Skeletal muscle satellite cell (primary cell): Measurements from ENCODE around the gene MTR.

Experiments used
- H3K27me3 ChIP-seq: 2 replicates; pipeline ENCODE4 v1.7.0; 2013; ENCODE audit warnings: low read length; ENCODE audit not compliant: control insufficient read depth, insufficient read depth
- H3K36me3 ChIP-seq: 2 replicates; pipeline ENCODE4 v1.7.0; 2013; ENCODE audit warnings: mild to moderate bottlenecking, control low read depth, low read length; ENCODE audit not compliant: insufficient read depth
- H3K4me1 ChIP-seq: 2 replicates; pipeline ENCODE4 v1.7.0; 2013; ENCODE audit warnings: low read length; ENCODE audit not compliant: control insufficient read depth, insufficient read depth
- H3K4me2 ChIP-seq: 2 replicates; pipeline ENCODE4 v1.7.0; 2013; ENCODE audit warnings: mild to moderate bottlenecking, low read length
- H3K4me3 ChIP-seq: 2 replicates; pipeline ENCODE4 v1.7.0; 2013; ENCODE audit warnings: low read length
- H3K9ac ChIP-seq: 2 replicates; pipeline ENCODE4 v1.7.0; 2013; ENCODE audit warnings: mild to moderate bottlenecking, low read depth, low read length, moderate library complexity
- H3K9me3 ChIP-seq: replicated peaks from 2 replicates; pipeline ENCODE4 v1.7.0; 2013; ENCODE audit warnings: mild to moderate bottlenecking, control low read depth, low read length

Gene MTR

GRCh38 chr1:236948381-236948780 lies 153.3 kb downstream of the MTR start:
- Histone ChIP-seq H3K36me3 (no peaks in the 10 kb centered on the region), H3K9me3 (peaks cover 10% of the 10 kb centered on the region), H3K9ac (no peak overlapping the region), H3K4me1 (no peaks in the 10 kb centered on the region), H3K27me3 (no peaks in the 10 kb centered on the region), H3K4me3 (no peak overlapping the region), H3K4me2 (no peak overlapping the region)

DNA sequence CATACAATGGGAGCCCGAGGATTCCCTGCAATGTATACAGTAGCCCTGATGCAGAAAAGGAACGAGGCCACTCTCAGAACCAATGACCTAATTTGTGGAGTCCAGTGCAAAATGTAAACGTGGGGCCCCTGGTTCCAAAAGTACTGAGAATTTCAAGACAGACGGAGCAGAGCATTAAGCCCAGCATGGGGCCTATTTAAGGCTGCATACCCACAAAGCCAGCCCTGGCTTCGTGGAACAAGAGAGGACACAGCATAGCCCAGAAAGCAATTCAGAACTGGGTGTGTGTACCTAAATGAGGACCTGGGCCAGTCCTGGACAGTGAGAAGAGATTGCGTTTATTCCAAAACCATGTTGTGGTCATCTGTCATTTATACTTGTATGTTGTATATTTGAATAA lies 153.9 kb downstream of the MTR start:
- Histone ChIP-seq H3K4me2 (no peak overlapping the region), H3K9me3 (peaks cover 10% of the 10 kb centered on the region), H3K4me1 (no peaks in the 10 kb centered on the region), H3K27me3 (no peaks in the 10 kb centered on the region), H3K9ac (no peak overlapping the region), H3K36me3 (no peaks in the 10 kb centered on the region), H3K4me3 (no peak overlapping the region)

DNA sequence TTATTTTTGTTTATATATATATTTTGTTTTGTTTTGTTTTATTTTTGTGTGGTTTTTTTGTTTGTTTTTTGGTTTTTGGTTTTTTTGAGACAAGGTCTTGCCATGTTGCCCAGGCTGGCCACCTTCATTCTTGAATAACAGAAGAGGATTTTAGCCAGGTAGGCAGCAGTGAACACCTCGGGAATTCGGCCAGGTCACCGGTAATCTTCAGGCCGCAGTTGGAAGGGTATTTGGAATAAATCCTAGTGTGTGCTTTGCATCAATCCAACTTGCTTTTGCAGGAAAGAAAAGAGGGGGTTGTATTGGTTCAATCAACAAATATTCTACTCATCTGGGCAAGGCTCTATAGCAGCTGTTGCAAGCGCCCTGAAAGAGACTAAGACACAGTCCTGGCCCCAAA lies 155.3 kb downstream of the MTR start:
- peaks cover 4% of the 10 kb centered on the region for H3K9me3 ChIP-seq
- no peaks in the 10 kb centered on the region for H3K27me3 ChIP-seq
- no peak overlapping the region for H3K4me2 ChIP-seq
- H3K36me3 ChIP-seq = no peaks in the 10 kb centered on the region
- H3K9ac ChIP-seq = no peak overlapping the region
- H3K4me3 ChIP-seq = no peak overlapping the region
- no peaks in the 10 kb centered on the region for H3K4me1 ChIP-seq

- Histone ChIP-seq H3K4me1 (no peaks in the 10 kb centered on the region), H3K27me3 (no peaks in the 10 kb centered on the region), H3K9ac (no peak overlapping the region), H3K36me3 (no peaks in the 10 kb centered on the region), H3K4me3 (no peak overlapping the region), H3K4me2 (no peak overlapping the region), H3K9me3 (peaks cover under 1% of the 10 kb centered on the region)
Observed at GRCh38 chr1:236951672-236952071, 156.6 kb downstream of the MTR start.

GRCh38 chr1:236952246-236953003 lies 157.3 kb downstream of the MTR start:
- Histone ChIP-seq H3K9ac (no peak overlapping the region), H3K4me1 (no peaks in the 10 kb centered on the region), H3K4me3 (no peak overlapping the region), H3K36me3 (no peaks in the 10 kb centered on the region), H3K27me3 (no peaks in the 10 kb centered on the region), H3K4me2 (no peak overlapping the region), H3K9me3 (no peaks in the 10 kb centered on the region)

- Histone ChIP-seq H3K9me3 (no peaks in the 10 kb centered on the region), H3K4me1 (no peaks in the 10 kb centered on the region), H3K4me2 (no peak overlapping the region), H3K9ac (no peak overlapping the region), H3K27me3 (no peaks in the 10 kb centered on the region), H3K4me3 (no peak overlapping the region), H3K36me3 (no peaks in the 10 kb centered on the region)
Observed at GRCh38 chr1:236953151-236953700, 158.1 kb downstream of the MTR start.
